ENCODE data around the gene AGBL5. TPM values are rescaled to one million over a fixed set of nuclear protein-coding genes. Genes with fewer than 3 reads are reported as not detected.

Gene AGBL5
- total and polyA plus RNA-seq, 9 of the 15 experiments (the other 6 are each of a cell fraction or from before 2014, with no cell fraction given): 3.3 to 52.7 (median 26.2) TPM

DNA sequence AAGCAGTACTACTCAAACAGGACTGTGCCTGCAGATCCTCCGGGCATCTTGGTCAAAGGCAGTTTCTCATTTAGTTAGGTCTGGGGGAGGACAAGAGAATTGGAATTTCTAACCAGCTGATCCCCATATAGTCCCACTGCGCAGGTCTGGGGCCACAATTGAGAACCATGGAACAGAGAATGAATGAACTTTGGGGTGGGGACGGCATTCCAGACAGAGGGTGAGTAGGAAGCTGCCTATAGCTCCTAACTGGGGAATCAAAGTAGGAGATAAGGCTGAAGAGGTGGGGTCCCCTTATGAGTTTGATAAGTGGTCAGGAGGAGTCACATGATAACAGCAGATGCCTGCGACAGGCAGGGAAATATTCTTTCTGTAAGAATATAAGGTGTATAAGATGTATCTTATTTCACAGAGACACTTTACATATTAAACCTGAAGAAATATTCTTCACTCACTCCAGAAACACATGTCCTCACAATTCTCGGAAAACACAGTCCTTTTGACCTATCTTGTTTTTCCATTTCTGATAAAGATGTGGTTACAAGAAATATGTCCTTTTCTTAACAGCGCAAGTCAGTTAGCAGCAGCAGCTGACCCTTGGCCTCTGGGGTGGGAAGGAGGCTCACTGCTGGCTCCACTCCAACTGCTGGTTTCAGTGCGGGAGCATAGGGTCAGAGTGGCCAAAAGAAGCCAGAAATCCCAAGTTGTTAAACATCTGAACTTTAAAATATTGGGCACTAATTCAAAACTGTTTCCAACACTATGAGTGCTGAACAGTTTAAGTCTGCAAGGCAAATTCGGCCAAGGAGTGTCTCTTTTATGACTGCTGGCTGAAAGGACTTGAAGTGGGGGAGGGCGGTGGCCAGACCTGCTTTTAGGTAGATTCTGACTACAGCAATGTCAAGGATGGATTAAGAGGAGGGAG lies 31.3 kb upstream of the AGBL5 start (continued):
- TF ChIP-seq CREB3 (tag; conservative IDR thresholded peaks at IDR 0.05; ENCODE audit: low read depth) (peak; percentile 37; the same call in 1 of the 2 replicates), ZHX1 (conservative IDR thresholded peaks at IDR 0.05; ENCODE audit: low read length) (no peak), HDAC6 (IDR thresholded peaks at IDR 0.05; ENCODE audit: low read depth, low read length) (no peak), HMGXB4 (CRISPR knock-in tag; IDR thresholded peaks at IDR 0.05) (no peak), POLR2A (conservative IDR thresholded peaks at IDR 0.05) (no peak), ZFPM2 (CRISPR knock-in tag; IDR thresholded peaks at IDR 0.05) (no peak), GTF2F1 (IDR thresholded peaks at IDR 0.05; ENCODE audit: low read depth, low read length) (no peak), ZFP1 (CRISPR knock-in tag; IDR thresholded peaks at IDR 0.05) (0 out of 2 replicates have a peak, but pooled peaks have one; percentile 38), KLF6 (CRISPR knock-in tag; IDR thresholded peaks at IDR 0.05; ENCODE audit: borderline replicate concordance) (peak; percentile 21; the same call in 1 of the 2 replicates), JUNB (CRISPR knock-in tag; conservative IDR thresholded peaks at IDR 0.05) (no peak), SIX5 (IDR thresholded peaks at IDR 0.05; ENCODE audit: borderline replicate concordance in 1 of 2, insufficient read depth in 1 of 2, low read depth in 1 of 2, low read length in 2 of 2) (no peak), CBX5 (IDR thresholded peaks at IDR 0.05; ENCODE audit: borderline replicate concordance, low read depth) (no peak), FOXJ3 (CRISPR knock-in tag; IDR thresholded peaks at IDR 0.05) (no peak), RFX5 (IDR thresholded peaks at IDR 0.05; ENCODE audit: low read depth, low read length) (no peak), MYBL2 (IDR thresholded peaks at IDR 0.05; ENCODE audit: low read depth) (no peak), MYBL2 (CRISPR knock-in tag; IDR thresholded peaks at IDR 0.05; ENCODE audit: borderline replicate concordance) (no peak), DEAF1 (CRISPR knock-in tag; IDR thresholded peaks at IDR 0.05) (no peak), ZNF174 (CRISPR knock-in tag; IDR thresholded peaks at IDR 0.05) (no peak), ZNF785 (CRISPR knock-in tag; IDR thresholded peaks at IDR 0.05) (no peak), MCM3 (IDR thresholded peaks at IDR 0.05) (no peak), FUS (optimal IDR thresholded peaks at IDR 0.05; ENCODE audit: low read depth, low read length) (no peak), PCBP2 (IDR thresholded peaks at IDR 0.05; ENCODE audit: low read depth, low read length, poor library complexity, severe bottlenecking) (no peak)
